IPS-11a (cell line): ENCODE data around the gene ANK2.

Experiments used
- H3K4me3 ChIP-seq: one replicate; pipeline ENCODE4 v1.5.1; 2013; ENCODE audit warnings: low read depth, low read length, control low read depth

The ANK2 gene

GRCh38 chr4:113433116-113433515, 383.7 kb downstream of the ANK2 start:
- H3K4me3 ChIP-seq = no peak overlapping the region
